Effector CD4-positive, alpha-beta T cell (primary cell): ENCODE measurements around the gene C4orf50.

Experiments used
- DNase-seq: peaks from one replicate; pipeline ENCODE4 v3.0.0-alpha.2; 2020
- total RNA-seq: gene quantifications from one replicate; lab custom pipeline; 2026; lab: John Stamatoyannopoulos, UW

C4orf50 gene
- total RNA-seq, result 1.7 reads per million

GRCh38 chr4:6018331-6018730, at the start of gene C4orf50:
Gene C4orf50 (minus strand): TSS chr4:6018431.
- no peak for DNase-seq

- DNase-seq, result no peak
These were observed 47.8 kb upstream of the C4orf50 start for GRCh38 chr4:6065934-6066590.

GRCh38 chr4:6065166-6065565, 46.9 kb upstream of the C4orf50 start:
- no peak for DNase-seq

- no peak for DNase-seq
These were observed 46.2 kb upstream of the C4orf50 start for GRCh38 chr4:6064383-6064782.

GRCh38 chr4:6063684-6064083, 45.5 kb upstream of the C4orf50 start:
- DNase-seq, result no peak

GRCh38 chr4:6062133-6062532, 43.9 kb upstream of the C4orf50 start:
- DNase-seq, result no peak

- DNase-seq, result no peak
These were observed 41.2 kb upstream of the C4orf50 start for GRCh38 chr4:6059375-6059805.

- no peak for DNase-seq
These were observed 40.5 kb upstream of the C4orf50 start for GRCh38 chr4:6058531-6059374.

GRCh38 chr4:6056976-6057766, 38.9 kb upstream of the C4orf50 start:
- no peak for DNase-seq

GRCh38 chr4:6055436-6055835, 37.2 kb upstream of the C4orf50 start:
- DNase-seq, result no peak

GRCh38 chr4:6055030-6055429, 36.8 kb upstream of the C4orf50 start:
- DNase-seq, result no peak

- no peak for DNase-seq
These were observed 36.1 kb upstream of the C4orf50 start for GRCh38 chr4:6054162-6054922.

- DNase-seq, result no peak
These were observed 34.4 kb upstream of the C4orf50 start for GRCh38 chr4:6052679-6053078.

- DNase-seq, result no peak
These were observed 32.3 kb upstream of the C4orf50 start for GRCh38 chr4:6050551-6050950.

- no peak for DNase-seq
These were observed 31.8 kb upstream of the C4orf50 start for GRCh38 chr4:6049985-6050384.

GRCh38 chr4:6049278-6049677, 31.0 kb upstream of the C4orf50 start:
- no peak for DNase-seq

GRCh38 chr4:6048537-6048936, 30.3 kb upstream of the C4orf50 start:
- no peak for DNase-seq

- no peak for DNase-seq
These were observed 29.0 kb upstream of the C4orf50 start for GRCh38 chr4:6047130-6047673.

GRCh38 chr4:6046526-6047129, 28.4 kb upstream of the C4orf50 start:
- no peak for DNase-seq

- no peak for DNase-seq
These were observed 26.6 kb upstream of the C4orf50 start for GRCh38 chr4:6044805-6045204.

GRCh38 chr4:6044276-6044675, 26.0 kb upstream of the C4orf50 start:
- DNase-seq, result no peak

- no peak for DNase-seq
These were observed 25.6 kb upstream of the C4orf50 start for GRCh38 chr4:6043843-6044242.
